Esophagus mucosa (tissue), 1 donor: ENCODE data around the gene TPRN. TPM values are rescaled to one million over a fixed set of nuclear protein-coding genes. Genes with fewer than 3 reads are reported as not detected.

Source experiments
- ATAC-seq: fragments of 200-7000 bp; cut with Tn5 transposase; one replicate; pipeline ENCODE4 v1.9.1; 2020
- total RNA-seq: library from RNA; stranded (reverse); gene quantifications from one replicate; pipeline ENCODE4 v1.2.4, GENCODE V29; 2023
- donor health status: DM: yes; HTN: yes; CAD: no.

TPRN gene
- total RNA-seq, 1 donor from 2014 or later, result 20.5 TPM

GRCh38 chr9:137206602-137207001, 6.1 kb upstream of the TPRN start:
- ATAC-seq, result no peak

GRCh38 chr9:137205126-137206069, 4.9 kb upstream of the TPRN start, which contains the start of the genes NDOR1 and TMEM203:
TSS of gene NDOR1 (plus strand) at chr9:137205700. CDS start at chr9:137205778, 78 bp downstream.
TSS of gene TMEM203 (minus strand) at chr9:137205648. CDS start at chr9:137205414, 234 bp downstream.
- peak; percentile 69 for ATAC-seq

GRCh38 chr9:137204731-137205125, 4.2 kb upstream of the TPRN start:
- no peak for ATAC-seq

- no peak for ATAC-seq
These were observed 2.4 kb upstream of the TPRN start for GRCh38 chr9:137202966-137203365.

- ATAC-seq, result no peak
These were observed 796 bp upstream of the TPRN start for GRCh38 chr9:137201205-137201868.

- ATAC-seq, result no peak
These were observed 975 bp downstream of the TPRN start for GRCh38 chr9:137199411-137200121.

GRCh38 chr9:137198902-137199283, 1.6 kb downstream of the TPRN start:
- ATAC-seq, result no peak

GRCh38 chr9:137198051-137198901, 2.3 kb downstream of the TPRN start:
- no peak for ATAC-seq

GRCh38 chr9:137195525-137196220, 4.9 kb downstream of the TPRN start:
- ATAC-seq, result peak; percentile 48

- peak; percentile 67 for ATAC-seq
These were observed 5.6 kb downstream of the TPRN start for GRCh38 chr9:137194909-137195308.

GRCh38 chr9:137194388-137194787, 6.2 kb downstream of the TPRN start:
- ATAC-seq, result no peak

GRCh38 chr9:137193771-137194170, 6.8 kb downstream of the TPRN start:
- ATAC-seq, result no peak

GRCh38 chr9:137192859-137193258, 7.7 kb downstream of the TPRN start:
- no peak for ATAC-seq

GRCh38 chr9:137192448-137192780, 8.1 kb downstream of the TPRN start:
- ATAC-seq, result no peak

GRCh38 chr9:137191691-137192447, 8.7 kb downstream of the TPRN start:
- no peak for ATAC-seq

GRCh38 chr9:137191245-137191644, 9.3 kb downstream of the TPRN start:
- ATAC-seq, result no peak

- peak; percentile 12 for ATAC-seq
These were observed 10.2 kb downstream of the TPRN start for GRCh38 chr9:137190315-137190856.

GRCh38 chr9:137189297-137190295, 10.9 kb downstream of the TPRN start:
- no peak for ATAC-seq
